ENCODE results near the gene ACOT13. TPM values are rescaled to one million over a fixed set of nuclear protein-coding genes. Genes with fewer than 3 reads are reported as not detected.

The ACOT13 gene
- 3.1 TPM for total RNA-seq

DNA sequence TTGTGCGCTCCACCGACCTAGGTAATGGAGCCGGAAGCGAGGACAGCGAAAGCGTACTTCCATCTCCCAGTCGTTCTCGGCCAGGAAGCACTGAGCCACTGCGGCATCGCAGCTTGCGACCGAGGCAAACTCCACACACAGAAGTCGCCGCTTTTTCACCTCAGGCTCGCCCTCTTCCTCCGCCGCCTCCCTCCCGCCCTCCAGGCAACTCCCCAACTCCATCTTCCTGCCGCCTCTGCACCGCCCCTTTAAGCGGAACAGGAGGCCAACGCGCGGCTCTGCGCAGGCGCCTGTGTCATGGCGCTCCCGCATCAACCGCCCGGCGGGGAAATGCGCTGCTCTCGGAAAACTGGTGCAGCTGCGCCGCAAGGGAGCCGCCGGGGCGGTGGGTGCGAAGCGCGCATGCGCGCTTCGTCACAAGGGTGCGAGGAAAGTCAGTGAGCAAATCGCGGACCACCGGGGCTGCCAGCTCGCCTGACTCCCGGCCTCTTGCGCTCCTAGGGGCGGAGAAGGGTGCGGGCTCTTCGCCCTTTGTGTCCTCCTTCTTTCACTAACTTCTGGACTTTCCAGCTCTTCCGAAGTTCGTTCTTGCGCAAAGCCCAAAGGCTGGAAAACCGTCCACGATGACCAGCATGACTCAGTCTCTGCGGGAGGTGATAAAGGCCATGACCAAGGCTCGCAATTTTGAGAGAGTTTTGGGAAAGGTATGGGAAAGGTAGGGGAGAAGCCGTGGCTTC is at the start of gene ACOT13, which contains the start of gene TDP2:
ACOT13 (plus strand) TSS at position 437 of the 737 bp plus-strand sequence; CDS start at position 624, 187 bp downstream.
TDP2 (minus strand) TSS at position 259 of the 737 bp plus-strand sequence; CDS start at position 222, 37 bp downstream.
- TF ChIP-seq, protein P1, sequence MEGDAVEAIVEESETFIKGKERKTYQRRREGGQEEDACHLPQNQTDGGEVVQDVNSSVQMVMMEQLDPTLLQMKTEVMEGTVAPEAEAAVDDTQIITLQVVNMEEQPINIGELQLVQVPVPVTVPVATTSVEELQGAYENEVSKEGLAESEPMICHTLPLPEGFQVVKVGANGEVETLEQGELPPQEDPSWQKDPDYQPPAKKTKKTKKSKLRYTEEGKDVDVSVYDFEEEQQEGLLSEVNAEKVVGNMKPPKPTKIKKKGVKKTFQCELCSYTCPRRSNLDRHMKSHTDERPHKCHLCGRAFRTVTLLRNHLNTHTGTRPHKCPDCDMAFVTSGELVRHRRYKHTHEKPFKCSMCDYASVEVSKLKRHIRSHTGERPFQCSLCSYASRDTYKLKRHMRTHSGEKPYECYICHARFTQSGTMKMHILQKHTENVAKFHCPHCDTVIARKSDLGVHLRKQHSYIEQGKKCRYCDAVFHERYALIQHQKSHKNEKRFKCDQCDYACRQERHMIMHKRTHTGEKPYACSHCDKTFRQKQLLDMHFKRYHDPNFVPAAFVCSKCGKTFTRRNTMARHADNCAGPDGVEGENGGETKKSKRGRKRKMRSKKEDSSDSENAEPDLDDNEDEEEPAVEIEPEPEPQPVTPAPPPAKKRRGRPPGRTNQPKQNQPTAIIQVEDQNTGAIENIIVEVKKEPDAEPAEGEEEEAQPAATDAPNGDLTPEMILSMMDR (IDR thresholded peaks at IDR 0.05): peak; percentile 50 to 74 (median 52)
- H3K4me1 ChIP-seq: peaks cover 4 to 13% of the 10 kb centered on the region in 2 donors
- intact Hi-C loops (cut with DNase I): loop anchor here (1.0 to 5.0 kb wide), 3 partner anchors 54 to 105 kb away; partner anchors contain the start of gene GMNN

DNA sequence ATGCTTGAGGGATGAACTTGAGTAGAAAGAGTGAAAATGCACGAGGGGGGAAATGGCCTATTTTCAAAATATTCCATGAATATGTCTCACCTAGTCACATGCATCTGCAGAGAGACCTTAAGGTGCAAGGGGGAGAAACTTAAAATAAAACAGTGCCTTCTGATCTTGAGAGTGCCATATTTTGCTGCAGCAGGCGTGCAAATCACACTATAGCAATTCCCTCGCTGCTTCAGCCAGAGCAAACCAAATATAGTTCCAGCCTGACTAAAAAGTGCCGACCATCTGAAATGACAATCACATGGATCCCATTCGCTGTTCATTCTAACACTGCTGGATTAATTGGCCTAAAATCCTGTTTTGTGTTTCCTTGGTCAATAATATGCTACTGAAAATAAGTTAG is 47.2 kb upstream of the ACOT13 start:
- Histone ChIP-seq H3K4me1 (no peaks in the 10 kb centered on the region), H3K36me3 (no peaks in the 10 kb centered on the region), H3K4me3 (no peak overlapping the region), H3K9me3 (no peaks in the 10 kb centered on the region), H3K27me3 (no peaks in the 10 kb centered on the region), H3K27ac (no peak overlapping the region)
- intact Hi-C loops (cut with DNase I): no loop called here
- TF ChIP-seq, protein P1 (IDR thresholded peaks at IDR 0.05): no peak
- no peak for DNase-seq (ENCODE audit: low spot score in 2 of 2)

More for the DNA sequence above, at the start of gene ACOT13, which contains the start of gene TDP2:
- peak within 1 kb of the TSS; percentile 90 to 95 for H3K27ac ChIP-seq
- H3K36me3 ChIP-seq: peaks cover 0 to 12% of the 10 kb centered on the region in 2 donors
- peak; percentile 86 to 98 for DNase-seq (ENCODE audit: low spot score in 2 of 2)
- no peaks in the 10 kb centered on the region for H3K27me3 ChIP-seq
- H3K4me3 ChIP-seq: peak within 1 kb of the TSS; percentile 85 to 99
- H3K9me3 ChIP-seq: no peaks in the 10 kb centered on the region

DNA sequence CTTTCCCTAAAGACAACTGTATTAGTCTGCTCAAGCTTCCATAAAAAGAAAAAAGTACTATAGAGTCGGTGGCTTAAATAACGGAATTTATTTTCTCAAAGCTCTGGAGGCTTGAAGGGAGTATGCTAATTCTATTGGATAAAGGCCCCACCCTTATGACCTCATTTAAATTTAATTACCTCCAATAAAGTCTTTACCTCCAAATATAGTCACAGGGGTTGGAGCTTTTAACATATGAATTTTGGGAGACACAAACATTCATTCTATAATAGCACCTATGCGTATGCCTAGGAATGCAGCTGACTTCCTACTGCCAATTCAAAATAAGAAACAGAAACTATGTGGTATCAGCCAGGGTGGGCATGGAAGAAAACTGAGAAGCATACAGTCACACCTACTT is 46.2 kb upstream of the ACOT13 start:
- TF ChIP-seq, protein P1 (IDR thresholded peaks at IDR 0.05): no peak
- H3K9me3 ChIP-seq: no peaks in the 10 kb centered on the region
- no peaks in the 10 kb centered on the region for H3K4me1 ChIP-seq
- intact Hi-C loops (cut with DNase I): no loop called here
- no peaks in the 10 kb centered on the region for H3K36me3 ChIP-seq
- no peak for DNase-seq (ENCODE audit: low spot score in 2 of 2)
- no peaks in the 10 kb centered on the region for H3K27me3 ChIP-seq
- no peak overlapping the region for H3K27ac ChIP-seq
- no peak overlapping the region for H3K4me3 ChIP-seq

GRCh38 chr6:24621626-24622289 is 45.1 kb upstream of the ACOT13 start:
- intact Hi-C loops (cut with DNase I): no loop called here
- no peak overlapping the region for H3K4me3 ChIP-seq
- TF ChIP-seq, protein P1 (IDR thresholded peaks at IDR 0.05): no peak

DNA sequence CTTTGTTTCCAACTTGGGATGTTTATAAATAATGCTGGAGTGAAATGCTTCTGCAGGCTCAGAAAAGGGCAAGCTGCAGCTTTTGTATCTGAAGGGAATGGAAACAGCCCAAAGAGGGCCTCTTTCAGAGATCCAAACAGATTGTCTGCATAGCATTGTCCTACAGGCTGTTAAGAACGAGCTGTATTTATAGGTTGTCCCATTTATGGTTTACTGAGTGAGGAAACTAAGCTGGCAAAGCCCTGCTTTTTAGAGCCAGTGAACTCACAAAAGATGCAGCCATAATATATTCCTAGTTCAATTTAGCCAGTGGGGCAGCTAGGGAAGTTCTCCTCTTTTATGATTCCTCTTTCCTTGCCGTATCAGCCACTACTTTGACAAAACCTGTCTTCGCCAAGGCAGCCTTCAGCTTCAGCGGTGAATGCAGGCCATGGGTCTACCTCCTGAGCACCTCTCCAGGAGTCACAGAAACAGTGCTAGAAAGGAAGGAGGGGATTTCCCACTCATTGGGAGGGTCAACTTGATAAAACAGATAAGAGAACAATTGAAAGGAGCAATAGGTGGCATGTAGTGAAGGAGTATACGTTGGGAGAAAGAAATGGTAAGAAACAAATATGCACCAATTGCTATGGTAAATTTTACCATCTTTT is 35.9 kb upstream of the ACOT13 start:
- H3K9me3 ChIP-seq: no peaks in the 10 kb centered on the region
- H3K27me3 ChIP-seq: no peaks in the 10 kb centered on the region
- DNase-seq (ENCODE audit: low spot score in 2 of 2): no peak
- no peaks in the 10 kb centered on the region for H3K36me3 ChIP-seq
- no peak overlapping the region for H3K27ac ChIP-seq
- no peak overlapping the region for H3K4me3 ChIP-seq
- H3K4me1 ChIP-seq: no peaks in the 10 kb centered on the region
- intact Hi-C loops (cut with DNase I): no loop called here
- TF ChIP-seq, protein P1 (IDR thresholded peaks at IDR 0.05): no peak

More at GRCh38 chr6:24621626-24622289, 45.1 kb upstream of the ACOT13 start:
- Histone ChIP-seq H3K36me3 (no peaks in the 10 kb centered on the region), H3K9me3 (no peaks in the 10 kb centered on the region), H3K4me1 (no peaks in the 10 kb centered on the region), H3K27me3 (no peaks in the 10 kb centered on the region), H3K27ac (no peak overlapping the region)
- DNase-seq (ENCODE audit: low spot score in 2 of 2): no peak
